ENCODE results near the gene HDAC3.

DNA sequence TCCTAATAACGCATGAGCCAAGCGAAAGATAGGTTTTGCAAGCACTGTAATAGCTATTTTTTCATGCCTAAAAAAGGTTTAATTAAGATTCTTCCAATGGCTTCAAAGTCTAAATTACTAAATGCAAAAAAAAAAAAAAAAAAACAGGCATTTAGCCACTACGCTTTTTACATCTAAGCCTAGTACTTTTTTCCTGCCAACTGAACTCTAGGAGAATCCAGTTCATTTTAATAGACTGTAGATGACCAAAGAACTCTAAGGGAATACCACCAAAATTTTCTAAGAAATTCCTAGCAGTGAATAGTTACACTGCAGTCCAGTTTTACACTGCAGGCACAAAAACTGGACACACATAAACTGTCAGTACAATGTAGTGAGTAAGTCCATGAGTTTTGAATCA is 27.6 kb downstream of the HDAC3 start:
- TF ChIP-seq, protein P1, sequence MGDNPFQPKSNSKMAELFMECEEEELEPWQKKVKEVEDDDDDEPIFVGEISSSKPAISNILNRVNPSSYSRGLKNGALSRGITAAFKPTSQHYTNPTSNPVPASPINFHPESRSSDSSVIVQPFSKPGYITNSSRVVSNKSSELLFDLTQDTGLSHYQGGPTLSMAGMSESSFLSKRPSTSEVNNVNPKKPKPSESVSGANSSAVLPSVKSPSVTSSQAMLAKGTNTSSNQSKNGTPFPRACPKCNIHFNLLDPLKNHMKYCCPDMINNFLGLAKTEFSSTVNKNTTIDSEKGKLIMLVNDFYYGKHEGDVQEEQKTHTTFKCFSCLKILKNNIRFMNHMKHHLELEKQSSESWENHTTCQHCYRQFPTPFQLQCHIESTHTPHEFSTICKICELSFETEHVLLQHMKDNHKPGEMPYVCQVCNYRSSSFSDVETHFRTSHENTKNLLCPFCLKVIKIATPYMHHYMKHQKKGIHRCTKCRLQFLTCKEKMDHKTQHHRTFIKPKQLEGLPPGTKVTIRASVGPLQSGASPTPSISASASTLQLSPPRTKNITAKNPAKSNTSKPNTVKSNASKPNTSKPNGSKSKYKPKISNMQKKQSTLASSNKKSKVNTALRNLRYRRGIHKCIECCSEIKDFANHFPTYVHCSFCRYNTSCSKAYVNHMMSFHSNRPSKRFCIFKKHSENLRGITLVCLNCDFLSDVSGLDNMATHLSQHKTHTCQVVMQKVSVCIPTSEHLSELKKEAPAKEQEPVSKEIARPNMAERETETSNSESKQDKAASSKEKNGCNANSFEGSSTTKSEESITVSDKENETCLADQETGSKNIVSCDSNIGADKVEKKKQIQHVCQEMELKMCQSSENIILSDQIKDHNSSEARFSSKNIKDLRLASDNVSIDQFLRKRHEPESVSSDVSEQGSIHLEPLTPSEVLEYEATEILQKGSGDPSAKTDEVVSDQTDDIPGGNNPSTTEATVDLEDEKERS (tag by site-specific recombination; IDR thresholded peaks at IDR 0.05): no peak
- TF ChIP-seq ZNF514 (tag by site-specific recombination; IDR thresholded peaks at IDR 0.05): no peak
- no peak for TF ChIP-seq ZNF174 (tag by site-specific recombination; IDR thresholded peaks at IDR 0.05)
- TF ChIP-seq, protein P2, sequence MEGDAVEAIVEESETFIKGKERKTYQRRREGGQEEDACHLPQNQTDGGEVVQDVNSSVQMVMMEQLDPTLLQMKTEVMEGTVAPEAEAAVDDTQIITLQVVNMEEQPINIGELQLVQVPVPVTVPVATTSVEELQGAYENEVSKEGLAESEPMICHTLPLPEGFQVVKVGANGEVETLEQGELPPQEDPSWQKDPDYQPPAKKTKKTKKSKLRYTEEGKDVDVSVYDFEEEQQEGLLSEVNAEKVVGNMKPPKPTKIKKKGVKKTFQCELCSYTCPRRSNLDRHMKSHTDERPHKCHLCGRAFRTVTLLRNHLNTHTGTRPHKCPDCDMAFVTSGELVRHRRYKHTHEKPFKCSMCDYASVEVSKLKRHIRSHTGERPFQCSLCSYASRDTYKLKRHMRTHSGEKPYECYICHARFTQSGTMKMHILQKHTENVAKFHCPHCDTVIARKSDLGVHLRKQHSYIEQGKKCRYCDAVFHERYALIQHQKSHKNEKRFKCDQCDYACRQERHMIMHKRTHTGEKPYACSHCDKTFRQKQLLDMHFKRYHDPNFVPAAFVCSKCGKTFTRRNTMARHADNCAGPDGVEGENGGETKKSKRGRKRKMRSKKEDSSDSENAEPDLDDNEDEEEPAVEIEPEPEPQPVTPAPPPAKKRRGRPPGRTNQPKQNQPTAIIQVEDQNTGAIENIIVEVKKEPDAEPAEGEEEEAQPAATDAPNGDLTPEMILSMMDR (tag by site-specific recombination; IDR thresholded peaks at IDR 0.05): no peak
- TF ChIP-seq ZNF214 (tag by site-specific recombination; IDR thresholded peaks at IDR 0.05; ENCODE audit: borderline replicate concordance): no peak
- no peak for TF ChIP-seq ZNF747 (tag by site-specific recombination; IDR thresholded peaks at IDR 0.05)
- TF ChIP-seq SALL2 (tag by site-specific recombination; IDR thresholded peaks at IDR 0.05; ENCODE audit: borderline replicate concordance): no peak

Data from HEK293 (cell line).